Lower leg skin (tissue), 3 donors: ENCODE measurements around the gene FBXO5.

Experiments used
- CTCF ChIP-seq, 3 donors: fragments of 450-650 bp; IDR thresholded peaks; one replicate each; pipeline ENCODE4 v1.5.1; 2016; ENCODE audit warnings: antibody characterized with exemption in 3 of 3, mild to moderate bottlenecking in 3 of 3, moderate library complexity in 2 of 3
- POLR2A ChIP-seq, 2 donors: fragments of 450-650 bp; IDR thresholded peaks; one replicate each; pipeline ENCODE4 v1.6.1; 2016 to 2017; ENCODE audit warnings: antibody characterized with exemption in 2 of 2, mild to moderate bottlenecking in 1 of 2, moderate library complexity in 1 of 2

GRCh38 chr6:152946484-152946883 is 36.4 kb downstream of the FBXO5 start:
- no peak for TF ChIP-seq CTCF (IDR thresholded peaks at IDR 0.05)
- no peak for TF ChIP-seq POLR2A (IDR thresholded peaks at IDR 0.05)
